Endothelial cell (in vitro differentiated cells): ENCODE data around the gene FMNL3. TPM values are rescaled to one million over a fixed set of nuclear protein-coding genes. Genes with fewer than 3 reads are reported as not detected.

Experiments
- DNase-seq: peaks from one replicate; pipeline ENCODE4 v3.0.0; 2021; ENCODE audit warnings: low spot score
- H3K27ac Mint-ChIP-seq: one replicate; pipeline ENCODE4 v1.8.0; 2021; ENCODE audit warnings: mixed read lengths, inconsistent platforms; ENCODE audit not compliant: unreplicated experiment
- H3K27me3 Mint-ChIP-seq: one replicate; pipeline ENCODE4 v1.8.0; 2021; ENCODE audit warnings: mild to moderate bottlenecking, moderate library complexity, mixed read lengths, inconsistent platforms; ENCODE audit not compliant: unreplicated experiment
- H3K36me3 Mint-ChIP-seq: one replicate; pipeline ENCODE4 v1.8.0; 2021; ENCODE audit warnings: mild to moderate bottlenecking, low read depth, mixed read lengths, inconsistent platforms; ENCODE audit not compliant: unreplicated experiment
- H3K4me1 Mint-ChIP-seq: one replicate; pipeline ENCODE4 v1.8.0; 2021; ENCODE audit warnings: mild to moderate bottlenecking, mixed read lengths, inconsistent platforms; ENCODE audit not compliant: unreplicated experiment
- H3K4me3 Mint-ChIP-seq: one replicate; pipeline ENCODE4 v1.8.0; 2021; ENCODE audit warnings: mild to moderate bottlenecking, mixed read lengths, inconsistent platforms; ENCODE audit not compliant: unreplicated experiment
- H3K9me3 Mint-ChIP-seq: one replicate; pipeline ENCODE4 v1.8.0; 2021; ENCODE audit warnings: mixed read lengths, inconsistent platforms; ENCODE audit not compliant: unreplicated experiment
- CTCF ChIP-seq: fragments of 200-600 bp; sonication (generic); IDR thresholded peaks from one replicate; pipeline ENCODE4 v1.5.0; 2021; ENCODE audit warnings: antibody characterized with exemption; ENCODE audit not compliant: unreplicated experiment
- total RNA-seq: library from RNA; stranded (reverse); fragmentation: NEBNext Ultra II Directional; extraction: Animal tissue kit (Norgen Biotek cat#: 25700); gene quantifications from one replicate; pipeline ENCODE4 v1.2.1, GENCODE V29; 2021; ENCODE audit not compliant: unreplicated experiment

The FMNL3 gene
- total RNA-seq, 1 donor from 2014 or later = 194 TPM

GRCh38 chr12:49599961-49600360, 107.2 kb downstream of the FMNL3 start:
- no peak for DNase-seq
- Mint-ChIP-seq H3K27me3 (peaks cover 7% of the 10 kb centered on the region), H3K27ac (no peak overlapping the region), H3K36me3 (peaks cover 12% of the 10 kb centered on the region), H3K4me1 (peaks cover 3% of the 10 kb centered on the region), H3K4me3 (no peak overlapping the region), H3K9me3 (no peaks in the 10 kb centered on the region)
- no peak for TF ChIP-seq CTCF

- no peak overlapping the region for H3K27ac Mint-ChIP-seq
- peaks cover 3% of the 10 kb centered on the region for H3K4me1 Mint-ChIP-seq
- TF ChIP-seq CTCF = no peak
- H3K27me3 Mint-ChIP-seq = peaks cover 7% of the 10 kb centered on the region
- DNase-seq = no peak
- H3K4me3 Mint-ChIP-seq = no peak overlapping the region
- no peaks in the 10 kb centered on the region for H3K9me3 Mint-ChIP-seq
- peaks cover 12% of the 10 kb centered on the region for H3K36me3 Mint-ChIP-seq
These were observed 108.7 kb downstream of the FMNL3 start for GRCh38 chr12:49598527-49598926.

- no peak for DNase-seq
- Mint-ChIP-seq H3K27me3 (peaks cover 6% of the 10 kb centered on the region), H3K4me3 (no peak overlapping the region), H3K4me1 (peaks cover 14% of the 10 kb centered on the region), H3K36me3 (peaks cover 11% of the 10 kb centered on the region), H3K9me3 (no peaks in the 10 kb centered on the region), H3K27ac (peak overlapping the region; percentile 24)
- no peak for TF ChIP-seq CTCF
These were observed 118.3 kb downstream of the FMNL3 start for GRCh38 chr12:49588721-49589516.

GRCh38 chr12:49588281-49588680, 118.9 kb downstream of the FMNL3 start:
- no peak overlapping the region for H3K4me3 Mint-ChIP-seq
- no peaks in the 10 kb centered on the region for H3K9me3 Mint-ChIP-seq
- peak overlapping the region; percentile 24 for H3K27ac Mint-ChIP-seq
- H3K36me3 Mint-ChIP-seq = peaks cover 15% of the 10 kb centered on the region
- TF ChIP-seq CTCF = no peak
- no peak for DNase-seq
- H3K27me3 Mint-ChIP-seq = peaks cover 6% of the 10 kb centered on the region
- H3K4me1 Mint-ChIP-seq = peaks cover 14% of the 10 kb centered on the region

- no peak for TF ChIP-seq CTCF
- peaks cover 14% of the 10 kb centered on the region for H3K4me1 Mint-ChIP-seq
- H3K36me3 Mint-ChIP-seq = peaks cover 16% of the 10 kb centered on the region
- no peak overlapping the region for H3K4me3 Mint-ChIP-seq
- no peak for DNase-seq
- no peaks in the 10 kb centered on the region for H3K9me3 Mint-ChIP-seq
- no peak overlapping the region for H3K27ac Mint-ChIP-seq
- H3K27me3 Mint-ChIP-seq = peaks cover 6% of the 10 kb centered on the region
These were observed 119.9 kb downstream of the FMNL3 start for GRCh38 chr12:49587174-49587908.
